ENCODE results near the gene IL10RA. TPM values are rescaled to one million over a fixed set of nuclear protein-coding genes. Genes with fewer than 3 reads are reported as not detected.

Gene IL10RA
- total RNA-seq, 1 donor from 2014 or later, result not detected

DNA sequence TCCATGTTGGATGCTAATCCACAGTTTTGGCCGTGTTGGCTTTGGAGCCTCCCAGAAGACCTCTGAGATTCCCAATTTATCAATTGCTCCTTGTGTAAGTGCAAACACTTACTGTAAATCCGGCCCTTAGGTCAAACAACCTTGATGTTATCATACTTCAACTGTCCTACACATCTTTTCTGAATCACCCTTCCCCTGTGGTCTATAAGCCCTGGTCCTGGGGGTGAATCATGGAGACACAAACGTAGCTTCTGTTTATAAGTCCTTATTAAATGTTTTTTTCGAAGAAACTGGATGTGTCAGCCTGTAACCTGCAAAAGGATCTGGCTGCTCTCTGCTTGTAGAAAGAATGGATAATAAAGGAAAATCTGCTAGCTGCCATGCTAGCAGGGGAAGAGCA, 1.7 kb upstream of the IL10RA start:
- H3K36me3 Mint-ChIP-seq (ENCODE audit: unreplicated experiment), result no peaks in the 10 kb centered on the region
- H3K4me3 Mint-ChIP-seq (ENCODE audit: unreplicated experiment), result no peak overlapping the region
- no peaks in the 10 kb centered on the region for H3K9me3 Mint-ChIP-seq (ENCODE audit: unreplicated experiment)
- TF ChIP-seq, protein P1, sequence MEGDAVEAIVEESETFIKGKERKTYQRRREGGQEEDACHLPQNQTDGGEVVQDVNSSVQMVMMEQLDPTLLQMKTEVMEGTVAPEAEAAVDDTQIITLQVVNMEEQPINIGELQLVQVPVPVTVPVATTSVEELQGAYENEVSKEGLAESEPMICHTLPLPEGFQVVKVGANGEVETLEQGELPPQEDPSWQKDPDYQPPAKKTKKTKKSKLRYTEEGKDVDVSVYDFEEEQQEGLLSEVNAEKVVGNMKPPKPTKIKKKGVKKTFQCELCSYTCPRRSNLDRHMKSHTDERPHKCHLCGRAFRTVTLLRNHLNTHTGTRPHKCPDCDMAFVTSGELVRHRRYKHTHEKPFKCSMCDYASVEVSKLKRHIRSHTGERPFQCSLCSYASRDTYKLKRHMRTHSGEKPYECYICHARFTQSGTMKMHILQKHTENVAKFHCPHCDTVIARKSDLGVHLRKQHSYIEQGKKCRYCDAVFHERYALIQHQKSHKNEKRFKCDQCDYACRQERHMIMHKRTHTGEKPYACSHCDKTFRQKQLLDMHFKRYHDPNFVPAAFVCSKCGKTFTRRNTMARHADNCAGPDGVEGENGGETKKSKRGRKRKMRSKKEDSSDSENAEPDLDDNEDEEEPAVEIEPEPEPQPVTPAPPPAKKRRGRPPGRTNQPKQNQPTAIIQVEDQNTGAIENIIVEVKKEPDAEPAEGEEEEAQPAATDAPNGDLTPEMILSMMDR (IDR thresholded peaks at IDR 0.05), result no peak
- no peak overlapping the region for H3K27ac Mint-ChIP-seq (ENCODE audit: unreplicated experiment)
- H3K27me3 Mint-ChIP-seq (ENCODE audit: unreplicated experiment), result peaks cover 59% of the 10 kb centered on the region
- H3K4me1 Mint-ChIP-seq (ENCODE audit: unreplicated experiment), result peaks cover 8% of the 10 kb centered on the region
- no peak for DNase-seq (ENCODE audit: extremely low spot score, unreplicated experiment)

DNA sequence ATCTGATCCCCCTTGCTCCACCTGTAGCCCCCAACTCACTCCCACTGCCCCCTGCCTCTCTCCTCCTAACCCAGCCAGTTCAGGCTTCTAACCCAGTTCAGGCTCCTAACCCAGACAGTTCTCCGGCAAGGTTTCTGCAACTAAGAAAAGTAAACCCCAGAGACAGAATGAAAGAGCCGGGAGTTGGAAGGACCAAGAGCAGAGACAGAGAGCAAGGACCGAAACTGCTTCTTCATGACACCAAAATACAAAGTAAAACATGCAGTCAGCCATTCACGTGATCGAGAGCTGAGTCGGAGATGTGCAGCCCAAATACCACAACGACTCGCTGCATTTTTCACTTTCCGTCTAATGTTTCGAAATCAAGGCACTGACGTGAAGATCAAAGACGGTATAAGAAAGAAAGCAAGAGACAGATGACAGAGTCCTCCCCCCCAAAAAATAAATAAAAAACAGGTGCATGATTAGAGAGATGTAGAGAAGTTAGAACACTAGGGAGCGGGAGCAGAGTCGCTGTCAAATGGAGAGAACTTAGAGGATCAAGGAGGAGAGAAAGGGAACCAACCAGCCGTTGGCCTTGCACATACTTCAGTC, 884 bp downstream of the IL10RA start:
- DNase-seq (ENCODE audit: extremely low spot score, unreplicated experiment), result no peak
- H3K9me3 Mint-ChIP-seq (ENCODE audit: unreplicated experiment), result no peaks in the 10 kb centered on the region
- TF ChIP-seq, protein P1 (IDR thresholded peaks at IDR 0.05), result no peak
- H3K27ac Mint-ChIP-seq (ENCODE audit: unreplicated experiment), result no peak overlapping the region
- peaks cover 8% of the 10 kb centered on the region for H3K4me1 Mint-ChIP-seq (ENCODE audit: unreplicated experiment)
- H3K27me3 Mint-ChIP-seq (ENCODE audit: unreplicated experiment), result peaks cover 45% of the 10 kb centered on the region
- no peaks in the 10 kb centered on the region for H3K36me3 Mint-ChIP-seq (ENCODE audit: unreplicated experiment)
- H3K4me3 Mint-ChIP-seq (ENCODE audit: unreplicated experiment), result peak overlapping the region; percentile 44

DNA sequence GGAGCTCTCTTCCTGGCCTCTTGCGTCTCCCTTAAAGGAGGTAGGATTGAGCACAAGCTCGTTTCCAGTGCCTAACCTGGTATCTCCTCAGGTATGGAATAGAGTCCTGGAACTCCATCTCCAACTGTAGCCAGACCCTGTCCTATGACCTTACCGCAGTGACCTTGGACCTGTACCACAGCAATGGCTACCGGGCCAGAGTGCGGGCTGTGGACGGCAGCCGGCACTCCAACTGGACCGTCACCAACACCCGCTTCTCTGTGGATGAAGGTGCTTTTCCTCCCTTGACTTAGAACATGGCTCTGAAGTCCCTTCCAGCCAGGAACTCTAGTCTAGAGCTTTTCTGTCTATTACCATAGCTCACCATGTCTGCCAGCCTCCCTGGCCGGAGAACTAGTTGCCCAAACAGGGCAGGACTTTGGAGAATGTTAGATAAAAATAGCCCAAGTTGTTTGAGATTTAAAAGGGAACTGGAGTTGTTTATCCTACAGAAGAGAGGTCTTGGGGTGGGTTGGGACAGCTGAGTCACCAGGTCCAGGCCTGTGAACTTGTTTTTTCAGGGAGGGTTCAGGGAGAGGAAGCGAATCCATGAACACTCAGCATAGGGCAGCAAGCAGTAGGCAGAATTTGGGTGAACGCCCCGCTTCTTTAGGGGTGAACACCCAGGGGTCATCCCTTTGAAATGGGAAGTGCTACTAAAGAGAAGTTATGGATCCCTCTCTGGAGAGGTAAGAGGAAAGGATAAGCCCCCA, 3.3 kb downstream of the IL10RA start:
- H3K4me1 Mint-ChIP-seq (ENCODE audit: unreplicated experiment), result peaks cover 8% of the 10 kb centered on the region
- no peak overlapping the region for H3K4me3 Mint-ChIP-seq (ENCODE audit: unreplicated experiment)
- DNase-seq (ENCODE audit: extremely low spot score, unreplicated experiment), result no peak
- no peak overlapping the region for H3K27ac Mint-ChIP-seq (ENCODE audit: unreplicated experiment)
- TF ChIP-seq, protein P1 (IDR thresholded peaks at IDR 0.05), result no peak
- no peaks in the 10 kb centered on the region for H3K9me3 Mint-ChIP-seq (ENCODE audit: unreplicated experiment)
- H3K27me3 Mint-ChIP-seq (ENCODE audit: unreplicated experiment), result peaks cover 33% of the 10 kb centered on the region
- no peaks in the 10 kb centered on the region for H3K36me3 Mint-ChIP-seq (ENCODE audit: unreplicated experiment)

DNA sequence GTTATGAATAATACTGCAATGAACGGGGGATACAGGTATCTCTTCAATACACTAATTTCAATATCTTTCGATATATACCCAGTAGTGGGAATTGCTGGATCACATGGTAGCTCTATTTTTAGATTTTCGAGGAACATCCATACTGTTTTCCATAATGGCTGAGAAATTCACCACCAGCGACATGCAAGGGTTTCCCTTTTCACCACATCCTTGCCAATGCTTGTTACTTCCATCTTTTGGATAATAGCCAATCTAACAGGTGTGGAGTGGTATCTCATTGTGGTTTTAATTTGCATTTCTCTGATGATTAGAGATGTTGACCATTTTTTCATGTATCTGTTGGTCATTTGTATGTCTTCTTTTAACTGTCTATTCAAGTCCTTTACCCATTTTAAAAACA, 5.9 kb downstream of the IL10RA start:
- H3K27me3 Mint-ChIP-seq (ENCODE audit: unreplicated experiment), result peaks cover 12% of the 10 kb centered on the region
- H3K4me1 Mint-ChIP-seq (ENCODE audit: unreplicated experiment), result no peaks in the 10 kb centered on the region

DNA sequence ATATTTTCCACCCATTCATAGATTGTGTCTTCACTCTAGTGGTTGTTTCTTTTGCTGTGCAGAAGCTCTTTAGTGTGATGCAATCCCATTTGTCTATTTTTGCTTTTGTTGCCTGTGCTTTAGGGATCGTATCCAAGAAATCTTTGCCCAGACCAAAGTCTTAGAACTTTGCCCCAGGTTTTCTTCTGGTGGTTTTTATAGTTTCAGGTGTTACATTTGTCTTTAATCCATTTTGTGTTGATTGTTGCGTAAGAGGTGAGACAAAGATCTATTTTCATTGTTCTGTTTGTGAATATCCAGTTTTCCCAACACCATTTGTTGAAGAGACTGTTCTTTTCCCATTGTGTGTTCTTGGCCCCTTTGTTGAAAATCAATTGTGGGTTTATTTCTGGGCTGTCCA, 6.4 kb downstream of the IL10RA start:
- Mint-ChIP-seq H3K4me1 (ENCODE audit: unreplicated experiment) (no peaks in the 10 kb centered on the region), H3K27ac (ENCODE audit: unreplicated experiment) (no peak overlapping the region), H3K9me3 (ENCODE audit: unreplicated experiment) (no peaks in the 10 kb centered on the region), H3K27me3 (ENCODE audit: unreplicated experiment) (peaks cover 7% of the 10 kb centered on the region), H3K36me3 (ENCODE audit: unreplicated experiment) (no peaks in the 10 kb centered on the region), H3K4me3 (ENCODE audit: unreplicated experiment) (no peak overlapping the region)
- no peak for DNase-seq (ENCODE audit: extremely low spot score, unreplicated experiment)
- TF ChIP-seq, protein P1 (IDR thresholded peaks at IDR 0.05), result no peak

More for the DNA sequence above, 5.9 kb downstream of the IL10RA start:
- H3K4me3 Mint-ChIP-seq (ENCODE audit: unreplicated experiment), result no peak overlapping the region
- no peak overlapping the region for H3K27ac Mint-ChIP-seq (ENCODE audit: unreplicated experiment)
- no peak for DNase-seq (ENCODE audit: extremely low spot score, unreplicated experiment)
- H3K9me3 Mint-ChIP-seq (ENCODE audit: unreplicated experiment), result no peaks in the 10 kb centered on the region
- H3K36me3 Mint-ChIP-seq (ENCODE audit: unreplicated experiment), result no peaks in the 10 kb centered on the region
- TF ChIP-seq, protein P1 (IDR thresholded peaks at IDR 0.05), result no peak
